Stimulated activated CD4-positive, alpha-beta T cell treated with anti-CD3 and anti-CD28 coated beads, Interleukin-2, amount 100 ng/mL, for 4 hours (primary cell): ENCODE data around the gene STXBP2.

Experiments
- DNase-seq: peaks from one replicate; pipeline ENCODE4 v3.0.0-alpha.2; 2020; ENCODE audit warnings: low read depth

The STXBP2 gene

DNA sequence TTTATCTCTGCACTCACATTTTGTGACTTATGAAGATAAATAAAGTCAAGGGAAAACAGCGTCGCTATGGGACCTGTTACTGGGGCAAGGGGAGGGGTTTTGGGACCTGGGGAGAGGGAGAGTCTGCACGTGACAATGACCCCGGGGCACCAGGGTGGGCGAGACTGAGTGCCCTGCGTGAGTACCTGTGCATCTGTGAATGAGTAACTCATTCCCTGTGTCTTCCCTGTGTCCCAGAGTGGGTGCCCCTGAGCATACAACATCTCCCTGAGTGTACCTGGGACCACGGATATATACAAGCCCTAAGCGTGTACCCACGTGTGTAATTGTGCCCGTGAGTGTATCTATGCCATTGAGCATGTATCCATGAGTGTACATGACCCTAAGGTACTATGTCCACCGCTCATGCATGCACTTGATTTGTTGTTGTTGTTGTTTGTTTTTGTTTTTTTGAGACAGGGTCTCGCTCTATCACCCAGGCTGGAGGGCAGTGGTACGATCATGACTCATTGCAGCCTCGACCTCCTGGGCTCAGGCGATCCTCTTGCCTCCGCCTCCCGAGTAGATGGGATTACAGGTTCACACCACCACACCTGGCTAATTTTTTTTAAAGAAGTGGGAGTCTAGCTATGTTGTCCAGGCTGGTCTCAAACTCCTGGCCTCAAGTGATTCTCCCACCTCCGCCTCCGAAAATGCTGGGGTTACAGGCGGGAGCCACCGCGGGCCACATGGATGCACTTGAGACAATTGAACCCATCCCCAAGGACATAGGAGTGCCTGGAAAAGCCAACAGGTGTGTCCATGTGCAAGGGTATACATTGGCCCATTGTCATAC is 43.1 kb downstream of the STXBP2 start:
- DNase-seq = no peak

- DNase-seq = peak; percentile 78
These were observed 43.9 kb downstream of the STXBP2 start, which contains the start of gene TRAPPC5 for GRCh38 chr19:7680606-7681339. Gene TRAPPC5 (plus strand): TSS chr19:7680833. CDS start chr19:7682254, 1,421 bp downstream.

GRCh38 chr19:7681340-7682174 is 44.6 kb downstream of the STXBP2 start:
- DNase-seq = peak; percentile 83

- no peak for DNase-seq
These were observed 45.4 kb downstream of the STXBP2 start for GRCh38 chr19:7682175-7682855.

DNA sequence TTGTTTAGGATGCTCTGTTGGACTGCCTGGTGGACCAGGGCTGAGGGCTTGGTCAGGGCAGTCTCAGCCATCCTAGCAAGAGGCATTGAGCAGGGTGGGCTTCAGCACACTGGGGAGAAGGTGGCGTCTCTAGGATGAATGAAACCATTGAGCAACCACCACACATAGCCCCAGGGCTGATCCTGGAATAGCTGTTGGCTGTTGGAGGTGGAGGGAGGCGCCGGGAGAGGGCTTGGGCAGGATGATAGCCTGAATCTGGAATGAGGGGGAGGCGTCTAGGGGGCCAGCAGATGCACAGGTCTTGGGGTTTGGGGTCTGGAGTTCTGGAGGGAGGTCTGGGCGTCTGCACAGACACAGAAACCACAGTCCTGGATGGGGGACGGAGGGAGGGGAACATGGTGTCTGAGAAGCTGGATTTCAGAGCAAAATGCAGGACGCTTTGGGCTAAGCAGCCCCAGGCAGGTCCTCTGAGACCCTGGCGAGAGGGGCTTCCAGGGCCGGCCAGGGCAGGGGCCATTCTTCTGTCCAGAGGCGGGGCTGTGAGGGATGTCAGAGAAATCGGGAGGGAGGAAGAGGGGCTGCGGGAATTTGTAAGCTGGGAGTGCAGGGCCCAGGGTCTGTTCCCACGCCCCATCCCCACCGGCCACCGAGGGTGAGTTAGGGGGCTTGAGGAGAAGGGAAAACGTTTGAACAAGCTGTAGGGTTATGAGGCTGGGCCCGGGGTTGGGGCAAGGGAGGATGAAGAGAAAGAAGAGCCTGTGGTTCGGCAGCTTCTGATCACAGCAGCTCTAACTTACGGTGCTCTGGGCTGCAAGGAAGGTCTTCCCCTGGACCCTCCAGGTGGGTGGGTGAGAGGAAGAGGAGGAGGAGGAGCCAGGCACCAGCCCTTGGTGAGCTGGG is 48.9 kb downstream of the STXBP2 start:
- no peak for DNase-seq

- DNase-seq = no peak
These were observed 50.3 kb downstream of the STXBP2 start for GRCh38 chr19:7687177-7687576.

DNA sequence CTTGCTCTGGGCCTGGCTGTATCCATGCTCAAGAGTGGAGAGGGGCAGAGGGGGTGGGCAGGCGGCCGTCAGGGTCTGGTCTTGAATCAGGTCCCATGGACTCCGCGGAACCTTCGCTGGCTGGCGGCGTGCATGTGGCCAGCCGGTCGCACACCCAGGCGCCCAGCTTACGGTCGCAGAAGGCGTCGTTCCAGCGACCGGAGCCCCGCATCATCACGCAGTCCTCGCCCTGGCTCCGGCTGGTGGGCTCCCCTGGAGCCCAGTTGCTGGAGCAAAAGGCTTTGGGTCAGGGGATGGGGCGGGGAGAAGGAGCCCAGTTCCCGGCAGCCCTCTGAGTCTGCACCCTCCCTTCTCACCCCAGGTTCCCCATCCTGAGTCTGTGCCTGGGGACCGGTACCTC is 52.3 kb downstream of the STXBP2 start:
- no peak for DNase-seq

- DNase-seq = no peak
These were observed 53.9 kb downstream of the STXBP2 start for GRCh38 chr19:7690779-7691258.

- no peak for DNase-seq
These were observed 54.6 kb downstream of the STXBP2 start for GRCh38 chr19:7691497-7691896.

- no peak for DNase-seq
These were observed 55.6 kb downstream of the STXBP2 start for GRCh38 chr19:7692417-7693088.

DNA sequence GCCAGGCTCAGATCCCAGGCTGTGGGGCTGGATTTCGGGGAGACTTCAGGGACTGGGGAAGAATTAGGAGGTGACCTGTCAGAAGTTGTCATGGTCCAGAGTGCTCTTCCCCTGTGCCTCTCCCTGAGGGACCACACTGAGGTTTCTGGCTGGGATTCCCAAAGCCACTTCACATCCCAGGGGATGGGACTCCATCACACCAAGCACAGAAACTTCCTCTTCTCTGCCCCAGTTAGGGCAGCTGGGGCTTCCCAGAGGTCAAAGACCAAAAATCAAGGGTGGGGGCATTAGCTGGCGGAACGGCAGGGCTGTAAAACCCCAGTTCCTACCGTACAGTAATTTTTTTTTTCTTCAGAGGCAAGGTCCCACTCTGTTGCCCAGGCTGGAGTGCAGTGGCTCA is 57.6 kb downstream of the STXBP2 start:
- no peak for DNase-seq
